ENCODE measurements around the gene VAV1. TPM values are rescaled to one million over a fixed set of nuclear protein-coding genes. Genes with fewer than 3 reads are reported as not detected.

VAV1 gene
- total and polyA plus RNA-seq, 12 donors: 1.1 to 21.1 (median 9.1) TPM

DNA sequence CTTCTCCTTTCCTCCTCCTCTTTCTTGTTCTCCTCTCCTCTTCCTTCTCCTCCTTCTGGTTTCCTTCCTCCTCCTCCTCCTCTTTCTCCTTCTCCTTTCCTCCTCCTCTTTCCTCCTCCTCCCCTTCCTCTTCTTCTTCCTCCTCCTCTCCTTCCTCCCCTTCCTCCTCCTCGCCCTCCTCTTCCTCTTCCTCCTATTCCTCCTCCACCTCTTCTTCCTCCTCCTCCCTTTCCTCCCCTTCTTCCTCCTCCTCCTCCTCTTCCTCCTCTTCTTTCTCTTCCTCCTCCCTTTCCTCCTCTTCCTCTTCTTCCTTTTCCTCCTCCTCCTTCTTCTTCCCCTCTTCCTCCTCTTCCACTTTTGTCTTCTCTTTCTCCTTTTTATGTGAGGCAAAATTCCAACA lies 59.9 kb downstream of the VAV1 start:
- H3K27ac ChIP-seq: no peak overlapping the region
- no peaks in the 10 kb centered on the region for H3K9me3 ChIP-seq (replicated peaks in 1 of 3)
- WGBS, 4 donors: 65 to 86% (median 74%) methylated on average over 1 of the region's 1 CpG
- TF ChIP-seq, protein P1, sequence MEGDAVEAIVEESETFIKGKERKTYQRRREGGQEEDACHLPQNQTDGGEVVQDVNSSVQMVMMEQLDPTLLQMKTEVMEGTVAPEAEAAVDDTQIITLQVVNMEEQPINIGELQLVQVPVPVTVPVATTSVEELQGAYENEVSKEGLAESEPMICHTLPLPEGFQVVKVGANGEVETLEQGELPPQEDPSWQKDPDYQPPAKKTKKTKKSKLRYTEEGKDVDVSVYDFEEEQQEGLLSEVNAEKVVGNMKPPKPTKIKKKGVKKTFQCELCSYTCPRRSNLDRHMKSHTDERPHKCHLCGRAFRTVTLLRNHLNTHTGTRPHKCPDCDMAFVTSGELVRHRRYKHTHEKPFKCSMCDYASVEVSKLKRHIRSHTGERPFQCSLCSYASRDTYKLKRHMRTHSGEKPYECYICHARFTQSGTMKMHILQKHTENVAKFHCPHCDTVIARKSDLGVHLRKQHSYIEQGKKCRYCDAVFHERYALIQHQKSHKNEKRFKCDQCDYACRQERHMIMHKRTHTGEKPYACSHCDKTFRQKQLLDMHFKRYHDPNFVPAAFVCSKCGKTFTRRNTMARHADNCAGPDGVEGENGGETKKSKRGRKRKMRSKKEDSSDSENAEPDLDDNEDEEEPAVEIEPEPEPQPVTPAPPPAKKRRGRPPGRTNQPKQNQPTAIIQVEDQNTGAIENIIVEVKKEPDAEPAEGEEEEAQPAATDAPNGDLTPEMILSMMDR (IDR thresholded peaks at IDR 0.05): no peak
- TF ChIP-seq POLR2A (IDR thresholded peaks at IDR 0.05): no peak
- no peak overlapping the region for H3K4me3 ChIP-seq
- intact Hi-C loops (cut with DNase I): no loop called here
- DNase-seq: no peak
- H3K36me3 ChIP-seq (replicated peaks in 1 of 2): no peaks in the 10 kb centered on the region
- no peaks in the 10 kb centered on the region for H3K4me1 ChIP-seq (replicated peaks in 1 of 2)
- H3K27me3 ChIP-seq: no peaks in the 10 kb centered on the region

DNA sequence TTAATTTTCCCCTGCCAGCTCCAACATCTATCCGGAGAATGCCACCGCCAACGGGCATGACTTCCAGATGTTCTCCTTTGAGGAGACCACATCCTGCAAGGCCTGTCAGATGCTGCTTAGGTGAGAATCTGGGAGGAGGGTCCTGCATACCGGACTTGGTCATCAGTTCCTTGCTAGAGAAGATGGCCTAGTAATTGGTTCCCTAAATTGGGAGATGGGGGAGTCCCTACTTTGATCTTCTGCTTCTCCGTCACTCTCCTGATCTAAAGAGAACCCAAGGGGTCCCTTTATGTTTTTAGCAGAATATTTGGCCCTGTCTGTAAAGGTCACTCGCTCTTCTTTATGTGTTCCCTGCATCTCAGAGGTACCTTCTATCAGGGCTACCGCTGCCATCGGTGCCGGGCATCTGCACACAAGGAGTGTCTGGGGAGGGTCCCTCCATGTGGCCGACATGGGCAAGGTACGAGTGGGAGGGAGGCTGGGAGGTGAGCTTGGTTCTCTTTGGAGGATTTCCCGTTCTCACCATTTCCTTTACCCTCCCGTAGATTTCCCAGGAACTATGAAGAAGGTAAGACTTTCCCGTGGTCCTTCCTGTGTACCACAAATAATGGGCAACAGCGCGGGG lies 60.8 kb downstream of the VAV1 start:
- intact Hi-C loops (cut with DNase I): no loop called here
- Histone ChIP-seq H3K27me3 (no peaks in the 10 kb centered on the region), H3K36me3 (replicated peaks in 1 of 2) (no peaks in the 10 kb centered on the region), H3K9me3 (replicated peaks in 1 of 3) (no peaks in the 10 kb centered on the region), H3K27ac (no peak overlapping the region), H3K4me3 (no peak overlapping the region), H3K4me1 (replicated peaks in 1 of 2) (no peaks in the 10 kb centered on the region)
- TF ChIP-seq, protein P1 (IDR thresholded peaks at IDR 0.05): no peak
- TF ChIP-seq POLR2A (IDR thresholded peaks at IDR 0.05): no peak
- WGBS, 4 donors: 87 to 92% (median 90%) methylated on average over 15 to 16 of the region's 16 CpGs
- DNase-seq: no peak

DNA sequence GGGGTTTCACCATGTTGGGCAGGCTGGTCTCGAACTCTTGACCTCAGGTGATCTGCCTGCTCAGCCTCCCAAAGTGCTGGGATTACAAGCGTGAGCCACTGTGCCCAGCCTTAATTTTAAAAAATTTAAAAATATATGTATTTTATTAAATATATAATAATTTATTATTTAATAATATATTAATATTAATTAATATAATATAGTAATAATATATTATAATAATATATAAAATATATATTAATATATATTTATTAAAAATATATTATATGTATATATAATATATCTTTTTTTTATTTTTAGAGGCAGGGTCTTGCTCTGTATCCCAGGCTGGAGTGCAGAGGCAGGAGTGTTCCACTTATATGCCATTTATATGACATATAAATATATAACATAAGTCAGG lies 61.9 kb downstream of the VAV1 start:
- WGBS, 4 donors: 85 to 92% (median 91%) methylated on average over 2 of the region's 2 CpGs
- no peak overlapping the region for H3K4me3 ChIP-seq
- H3K27ac ChIP-seq: no peak overlapping the region
- TF ChIP-seq, protein P1 (IDR thresholded peaks at IDR 0.05): no peak
- TF ChIP-seq POLR2A (IDR thresholded peaks at IDR 0.05): no peak
- H3K4me1 ChIP-seq (replicated peaks in 1 of 2): no peaks in the 10 kb centered on the region
- no peak for DNase-seq
- H3K36me3 ChIP-seq (replicated peaks in 1 of 2): no peaks in the 10 kb centered on the region
- H3K27me3 ChIP-seq: no peaks in the 10 kb centered on the region
- intact Hi-C loops (cut with DNase I): no loop called here
- H3K9me3 ChIP-seq (replicated peaks in 1 of 3): no peaks in the 10 kb centered on the region

DNA sequence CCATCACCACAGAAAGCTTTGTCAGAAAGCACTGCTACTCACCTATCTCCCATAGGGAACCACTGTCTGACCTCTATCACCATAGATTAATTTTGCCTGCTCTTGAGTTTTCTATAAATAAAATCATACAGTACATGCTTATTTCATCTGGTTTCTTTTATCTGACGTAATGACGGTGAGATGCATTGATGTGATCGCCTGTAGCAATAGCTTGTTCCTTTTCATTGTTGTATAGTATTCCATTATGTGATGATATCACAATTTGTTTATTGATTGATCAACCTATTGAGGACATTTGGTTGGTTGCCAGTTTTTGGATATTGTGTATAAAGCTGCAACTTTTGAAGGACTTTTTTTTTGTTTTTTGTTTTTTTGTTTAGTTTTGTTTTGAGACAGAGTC lies 63.0 kb downstream of the VAV1 start:
- Histone ChIP-seq H3K27ac (no peak overlapping the region), H3K27me3 (no peaks in the 10 kb centered on the region), H3K4me1 (replicated peaks in 1 of 2) (no peaks in the 10 kb centered on the region), H3K4me3 (no peak overlapping the region), H3K9me3 (replicated peaks in 1 of 3) (no peaks in the 10 kb centered on the region), H3K36me3 (replicated peaks in 1 of 2) (no peaks in the 10 kb centered on the region)
- intact Hi-C loops (cut with DNase I): no loop called here
- TF ChIP-seq, protein P1 (IDR thresholded peaks at IDR 0.05): no peak
- no peak for TF ChIP-seq POLR2A (IDR thresholded peaks at IDR 0.05)
- DNase-seq: no peak
- WGBS, 4 donors: 64 to 87% (median 74%) methylated on average over 3 of the region's 3 CpGs
